Ishikawa (cell line): ENCODE measurements around the gene STEAP3.

Experiments
- CEBPB ChIP-seq: IDR thresholded peaks from 2 replicates; pipeline ENCODE4 v1.6.1; 2012
- EGR1 ChIP-seq: IDR thresholded peaks from 2 replicates; pipeline ENCODE4 v1.6.1; 2012
- EP300 ChIP-seq: IDR thresholded peaks from 2 replicates; pipeline ENCODE4 v1.6.1; 2012; ENCODE audit warnings: borderline replicate concordance
- FOXM1 ChIP-seq: IDR thresholded peaks from 2 replicates; pipeline ENCODE4 v1.6.1; 2012; ENCODE audit warnings: low read depth, borderline replicate concordance
- MAX ChIP-seq: IDR thresholded peaks from 2 replicates; pipeline ENCODE4 v1.6.1; 2012
- NFIC ChIP-seq: IDR thresholded peaks from 2 replicates; pipeline ENCODE4 v1.6.1; 2012
- RAD21 ChIP-seq: IDR thresholded peaks from 2 replicates; pipeline ENCODE4 v1.6.1; 2012; ENCODE audit warnings: low read depth
- REST ChIP-seq: IDR thresholded peaks from 2 replicates; pipeline ENCODE4 v1.6.1; 2012; ENCODE audit warnings: low read depth, mild to moderate bottlenecking
- TAF1 ChIP-seq: IDR thresholded peaks from 2 replicates; pipeline ENCODE4 v1.6.1; 2012; ENCODE audit warnings: low read depth, mild to moderate bottlenecking
- TCF12 ChIP-seq: IDR thresholded peaks from 2 replicates; pipeline ENCODE4 v1.6.1; 2012; ENCODE audit warnings: low read depth
- ZBTB7A ChIP-seq: IDR thresholded peaks from 2 replicates; pipeline ENCODE4 v1.6.1; 2012; ENCODE audit warnings: low read depth

DNA sequence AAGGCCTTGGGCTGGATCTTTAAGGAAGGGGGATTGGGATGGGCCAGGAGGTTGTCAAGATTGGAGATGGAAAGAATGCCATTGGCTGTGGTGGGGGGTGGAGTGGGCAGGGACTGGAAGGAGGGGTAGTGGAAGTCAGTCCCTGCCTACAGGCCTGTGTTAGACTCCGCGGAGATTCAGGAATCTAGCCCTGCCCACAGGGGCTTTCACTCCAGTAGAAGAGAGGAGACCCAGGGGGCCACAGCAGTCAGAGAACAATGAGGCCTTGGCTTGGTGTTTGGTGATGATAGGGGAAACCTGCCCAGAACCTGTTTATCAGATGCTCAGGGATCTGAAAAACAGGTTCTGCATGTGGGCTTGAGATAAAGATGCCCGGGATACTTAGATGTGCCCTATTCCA is 6.1 kb downstream of the STEAP3 start:
- TF ChIP-seq TAF1 (no peak), NFIC (no peak), MAX (no peak), EP300 (no peak), FOXM1 (no peak), CEBPB (no peak), REST (no peak), EGR1 (no peak), ZBTB7A (no peak), TCF12 (no peak), RAD21 (no peak)
